Activated CD4-positive, alpha-beta T cell treated with anti-CD3 and anti-CD28 coated beads for 24 hours (primary cell): ENCODE results near the gene LMBR1L.
"Not testable (repeated sequence)": the region's sequence is repeated elsewhere in the genome, so short reads cannot be mapped to it uniquely, and the experiment has no call there.

Source experiments
- DNase-seq, 2 donors: peaks; one replicate each; pipeline ENCODE4 v3.0.0-alpha.2; 2020; ENCODE audit warnings: low read depth in 2 of 2

The LMBR1L gene

GRCh38 chr12:49088150-49088931 is 22.3 kb downstream of the LMBR1L start:
- peak; percentile 48 to 60 for DNase-seq

- no peak for DNase-seq
Measured at GRCh38 chr12:49086116-49086515, 24.5 kb downstream of the LMBR1L start.

- DNase-seq, result no peak
Measured at GRCh38 chr12:49084438-49084837, 26.2 kb downstream of the LMBR1L start.

GRCh38 chr12:49079793-49080192 is 30.9 kb downstream of the LMBR1L start:
- no peak for DNase-seq

- DNase-seq, result no peak
Measured at GRCh38 chr12:49070971-49071370, 39.7 kb downstream of the LMBR1L start.

- peak; percentile 98 for DNase-seq
Measured at GRCh38 chr12:49069507-49070346, 40.9 kb downstream of the LMBR1L start, which contains the start of gene RHEBL1. Gene RHEBL1, minus strand, starts transcription at chr12:49069979. Its CDS starts 194 bp downstream, at chr12:49069785.

- no peak for DNase-seq
Measured at GRCh38 chr12:49068879-49069506, 41.7 kb downstream of the LMBR1L start.

GRCh38 chr12:49066120-49066519 is 44.5 kb downstream of the LMBR1L start:
- DNase-seq, result no peak

- DNase-seq, result no peak
Measured at GRCh38 chr12:49064767-49065152, 45.9 kb downstream of the LMBR1L start.

GRCh38 chr12:49061916-49062315 is 48.7 kb downstream of the LMBR1L start:
- DNase-seq, result not testable (repeated sequence)

- DNase-seq, result no peak
Measured at GRCh38 chr12:49061157-49061650, 49.4 kb downstream of the LMBR1L start.

GRCh38 chr12:49060237-49061156 is 50.1 kb downstream of the LMBR1L start, which contains the start of gene KMT2D:
Gene KMT2D, minus strand, starts transcription at chr12:49060794. Its CDS starts 5,470 bp downstream, at chr12:49055324.
- DNase-seq, result peak; percentile 83 to 86

GRCh38 chr12:49059299-49060171 is 51.1 kb downstream of the LMBR1L start:
- no peak for DNase-seq

GRCh38 chr12:49059045-49059298 is 51.7 kb downstream of the LMBR1L start:
- DNase-seq, result no peak

- DNase-seq, result no peak
Measured at GRCh38 chr12:49058366-49059044, 52.1 kb downstream of the LMBR1L start.

GRCh38 chr12:49057888-49058287 is 52.8 kb downstream of the LMBR1L start:
- DNase-seq, result no peak

GRCh38 chr12:49055978-49056754 is 54.5 kb downstream of the LMBR1L start:
- DNase-seq, result peak in 1 of 2 donors; percentile 32

- no peak for DNase-seq
Measured at GRCh38 chr12:49055092-49055491, 55.6 kb downstream of the LMBR1L start.

GRCh38 chr12:49054524-49054923 is 56.1 kb downstream of the LMBR1L start:
- DNase-seq, result no peak
